ENCODE results near the gene CYB5D1.

The CYB5D1 gene

GRCh38 chr17:7848131-7848579 lies 9.6 kb upstream of the CYB5D1 start:
- peaks cover 20% of the 10 kb centered on the region for H3K36me3 ChIP-seq (ENCODE audit: insufficient read depth, low read length)
- H3K9me3 ChIP-seq (ENCODE audit: insufficient read depth, low read depth, low read length) = no peaks in the 10 kb centered on the region
- H3K27me3 ChIP-seq (ENCODE audit: insufficient read depth, low read length) = peaks cover 13% of the 10 kb centered on the region
- no peak overlapping the region for H3K4me3 ChIP-seq (ENCODE audit: low read length)
- no peak overlapping the region for H3K9ac ChIP-seq (ENCODE audit: low read depth, low read length)
- 90% methylated on average over 20 of the region's 20 CpGs for WGBS
- H3K27ac ChIP-seq (ENCODE audit: low read depth, low read length) = no peak overlapping the region
- no peaks in the 10 kb centered on the region for H3K4me1 ChIP-seq (ENCODE audit: insufficient read depth, low read length)

GRCh38 chr17:7848739-7849129 lies 9.1 kb upstream of the CYB5D1 start:
- no peaks in the 10 kb centered on the region for H3K9me3 ChIP-seq (ENCODE audit: insufficient read depth, low read depth, low read length)
- H3K4me3 ChIP-seq (ENCODE audit: low read length) = no peak overlapping the region
- H3K27me3 ChIP-seq (ENCODE audit: insufficient read depth, low read length) = peaks cover 19% of the 10 kb centered on the region
- WGBS = 96% methylated on average over 21 of the region's 21 CpGs
- no peak overlapping the region for H3K9ac ChIP-seq (ENCODE audit: low read depth, low read length)
- peaks cover 20% of the 10 kb centered on the region for H3K36me3 ChIP-seq (ENCODE audit: insufficient read depth, low read length)
- H3K4me1 ChIP-seq (ENCODE audit: insufficient read depth, low read length) = no peaks in the 10 kb centered on the region
- H3K27ac ChIP-seq (ENCODE audit: low read depth, low read length) = no peak overlapping the region

- Histone ChIP-seq H3K27me3 (ENCODE audit: insufficient read depth, low read length) (peaks cover 24% of the 10 kb centered on the region), H3K4me3 (ENCODE audit: low read length) (no peak overlapping the region), H3K9me3 (ENCODE audit: insufficient read depth, low read depth, low read length) (no peaks in the 10 kb centered on the region), H3K36me3 (ENCODE audit: insufficient read depth, low read length) (peaks cover 20% of the 10 kb centered on the region), H3K4me1 (ENCODE audit: insufficient read depth, low read length) (no peaks in the 10 kb centered on the region), H3K9ac (ENCODE audit: low read depth, low read length) (no peak overlapping the region), H3K27ac (ENCODE audit: low read depth, low read length) (no peak overlapping the region)
- WGBS = 94% methylated on average over 35 of the region's 35 CpGs
Observed at GRCh38 chr17:7849130-7849750, 8.6 kb upstream of the CYB5D1 start.

GRCh38 chr17:7849751-7850504 lies 7.9 kb upstream of the CYB5D1 start:
- Histone ChIP-seq H3K36me3 (ENCODE audit: insufficient read depth, low read length) (peaks cover 20% of the 10 kb centered on the region), H3K27me3 (ENCODE audit: insufficient read depth, low read length) (peaks cover 31% of the 10 kb centered on the region), H3K27ac (ENCODE audit: low read depth, low read length) (no peak overlapping the region), H3K9me3 (ENCODE audit: insufficient read depth, low read depth, low read length) (no peaks in the 10 kb centered on the region), H3K4me1 (ENCODE audit: insufficient read depth, low read length) (no peaks in the 10 kb centered on the region), H3K9ac (ENCODE audit: low read depth, low read length) (no peak overlapping the region), H3K4me3 (ENCODE audit: low read length) (no peak overlapping the region)
- WGBS = 92% methylated on average over 12 of the region's 12 CpGs

GRCh38 chr17:7850701-7851437 lies 6.9 kb upstream of the CYB5D1 start:
- Histone ChIP-seq H3K27ac (ENCODE audit: low read depth, low read length) (no peak overlapping the region), H3K4me1 (ENCODE audit: insufficient read depth, low read length) (no peaks in the 10 kb centered on the region), H3K9ac (ENCODE audit: low read depth, low read length) (no peak overlapping the region), H3K9me3 (ENCODE audit: insufficient read depth, low read depth, low read length) (no peaks in the 10 kb centered on the region), H3K36me3 (ENCODE audit: insufficient read depth, low read length) (peaks cover 20% of the 10 kb centered on the region), H3K27me3 (ENCODE audit: insufficient read depth, low read length) (peaks cover 40% of the 10 kb centered on the region), H3K4me3 (ENCODE audit: low read length) (peak overlapping the region; percentile 56)
- WGBS = 90% methylated on average over 17 of the region's 17 CpGs

GRCh38 chr17:7851438-7852261 lies 6.2 kb upstream of the CYB5D1 start:
- H3K36me3 ChIP-seq (ENCODE audit: insufficient read depth, low read length) = peaks cover 17% of the 10 kb centered on the region; the same call in 1 of the 2 replicates

GRCh38 chr17:7852262-7852670 lies 5.5 kb upstream of the CYB5D1 start:
- Histone ChIP-seq H3K4me3 (ENCODE audit: low read length) (no peak overlapping the region), H3K9ac (ENCODE audit: low read depth, low read length) (no peak overlapping the region), H3K27me3 (ENCODE audit: insufficient read depth, low read length) (peaks cover 48% of the 10 kb centered on the region), H3K27ac (ENCODE audit: low read depth, low read length) (no peak overlapping the region), H3K9me3 (ENCODE audit: insufficient read depth, low read depth, low read length) (no peaks in the 10 kb centered on the region), H3K36me3 (ENCODE audit: insufficient read depth, low read length) (peaks cover 17% of the 10 kb centered on the region; the same call in 1 of the 2 replicates), H3K4me1 (ENCODE audit: insufficient read depth, low read length) (peaks cover 6% of the 10 kb centered on the region)
- 89% methylated on average over 20 of the region's 20 CpGs for whole genome bisulfite sequencing

More at GRCh38 chr17:7851438-7852261, 6.2 kb upstream of the CYB5D1 start:
- no peak overlapping the region for H3K9ac ChIP-seq (ENCODE audit: low read depth, low read length)
- WGBS = 18% methylated on average over 60 of the region's 60 CpGs
- no peaks in the 10 kb centered on the region for H3K9me3 ChIP-seq (ENCODE audit: insufficient read depth, low read depth, low read length)
- H3K4me3 ChIP-seq (ENCODE audit: low read length) = peak overlapping the region; percentile 56
- peaks cover 5% of the 10 kb centered on the region for H3K4me1 ChIP-seq (ENCODE audit: insufficient read depth, low read length)
- no peak overlapping the region for H3K27ac ChIP-seq (ENCODE audit: low read depth, low read length)
- H3K27me3 ChIP-seq (ENCODE audit: insufficient read depth, low read length) = peaks cover 48% of the 10 kb centered on the region

GRCh38 chr17:7852919-7853690 lies 4.7 kb upstream of the CYB5D1 start:
- Histone ChIP-seq H3K9ac (ENCODE audit: low read depth, low read length) (no peak overlapping the region), H3K4me1 (ENCODE audit: insufficient read depth, low read length) (peaks cover 6% of the 10 kb centered on the region), H3K4me3 (ENCODE audit: low read length) (peak overlapping the region; percentile 72; the same call in 1 of the 2 replicates), H3K9me3 (ENCODE audit: insufficient read depth, low read depth, low read length) (no peaks in the 10 kb centered on the region), H3K27me3 (ENCODE audit: insufficient read depth, low read length) (peaks cover 48% of the 10 kb centered on the region), H3K27ac (ENCODE audit: low read depth, low read length) (no peak overlapping the region), H3K36me3 (ENCODE audit: insufficient read depth, low read length) (peaks cover 17% of the 10 kb centered on the region; the same call in 1 of the 2 replicates)
- WGBS = 57% methylated on average over 50 of the region's 51 CpGs

GRCh38 chr17:7853691-7854038 lies 4.1 kb upstream of the CYB5D1 start:
- Histone ChIP-seq H3K4me3 (ENCODE audit: low read length) (peak overlapping the region; percentile 72), H3K9ac (ENCODE audit: low read depth, low read length) (no peak overlapping the region), H3K4me1 (ENCODE audit: insufficient read depth, low read length) (peaks cover 7% of the 10 kb centered on the region), H3K27ac (ENCODE audit: low read depth, low read length) (no peak overlapping the region), H3K27me3 (ENCODE audit: insufficient read depth, low read length) (peaks cover 48% of the 10 kb centered on the region), H3K36me3 (ENCODE audit: insufficient read depth, low read length) (peaks cover 17% of the 10 kb centered on the region; the same call in 1 of the 2 replicates), H3K9me3 (ENCODE audit: insufficient read depth, low read depth, low read length) (no peaks in the 10 kb centered on the region)
- WGBS = 44% methylated on average over 19 of the region's 21 CpGs

Measured in HUES64 (cell line).